Ishikawa (cell line): Measurements from ENCODE around the gene ELMO1.

ENCODE experiments used
- CEBPB ChIP-seq: IDR thresholded peaks from 2 replicates; pipeline ENCODE4 v1.6.1; 2012
- CREB1 ChIP-seq: IDR thresholded peaks from 2 replicates; pipeline ENCODE4 v1.6.1; 2012; ENCODE audit warnings: low read depth
- EGR1 ChIP-seq: IDR thresholded peaks from 2 replicates; pipeline ENCODE4 v1.6.1; 2012
- EP300 ChIP-seq: IDR thresholded peaks from 2 replicates; pipeline ENCODE4 v1.6.1; 2012; ENCODE audit warnings: borderline replicate concordance
- FOXM1 ChIP-seq: IDR thresholded peaks from 2 replicates; pipeline ENCODE4 v1.6.1; 2012; ENCODE audit warnings: low read depth, borderline replicate concordance
- MAX ChIP-seq: IDR thresholded peaks from 2 replicates; pipeline ENCODE4 v1.6.1; 2012
- NFIC ChIP-seq: IDR thresholded peaks from 2 replicates; pipeline ENCODE4 v1.6.1; 2012
- RAD21 ChIP-seq: IDR thresholded peaks from 2 replicates; pipeline ENCODE4 v1.6.1; 2012; ENCODE audit warnings: low read depth
- REST ChIP-seq: IDR thresholded peaks from 2 replicates; pipeline ENCODE4 v1.6.1; 2012; ENCODE audit warnings: low read depth, mild to moderate bottlenecking
- TAF1 ChIP-seq: IDR thresholded peaks from 2 replicates; pipeline ENCODE4 v1.6.1; 2012; ENCODE audit warnings: low read depth, mild to moderate bottlenecking
- TCF12 ChIP-seq: IDR thresholded peaks from 2 replicates; pipeline ENCODE4 v1.6.1; 2012; ENCODE audit warnings: low read depth
- TEAD4 ChIP-seq: IDR thresholded peaks from 2 replicates; pipeline ENCODE4 v1.6.1; 2012
- USF1 ChIP-seq: IDR thresholded peaks from 2 replicates; pipeline ENCODE4 v1.6.1; 2012
- YY1 ChIP-seq: IDR thresholded peaks from 2 replicates; pipeline ENCODE4 v1.6.1; 2012; ENCODE audit warnings: low read depth
- ZBTB7A ChIP-seq: IDR thresholded peaks from 2 replicates; pipeline ENCODE4 v1.6.1; 2012; ENCODE audit warnings: low read depth

Gene ELMO1

GRCh38 chr7:37342176-37342687 lies 106.4 kb downstream of the ELMO1 start:
- TF ChIP-seq NFIC (no peak), CREB1 (no peak), EP300 (no peak), USF1 (no peak), FOXM1 (no peak), RAD21 (no peak), ZBTB7A (no peak), CEBPB (no peak), REST (no peak), TEAD4 (no peak), MAX (no peak)

GRCh38 chr7:37341033-37341630 lies 107.5 kb downstream of the ELMO1 start:
- TF ChIP-seq CREB1: no peak
- TF ChIP-seq REST: no peak
- no peak for TF ChIP-seq YY1
- no peak for TF ChIP-seq TCF12
- no peak for TF ChIP-seq RAD21
- TF ChIP-seq TEAD4: no peak

- no peak for TF ChIP-seq YY1
- TF ChIP-seq CEBPB: no peak
- TF ChIP-seq TEAD4: no peak
- no peak for TF ChIP-seq EGR1
These were observed 109.7 kb downstream of the ELMO1 start for GRCh38 chr7:37338966-37339365.

GRCh38 chr7:37337522-37337921 lies 111.1 kb downstream of the ELMO1 start:
- TF ChIP-seq TEAD4: no peak
- no peak for TF ChIP-seq TAF1
- TF ChIP-seq EGR1: no peak
- no peak for TF ChIP-seq RAD21
- TF ChIP-seq FOXM1: no peak
- no peak for TF ChIP-seq YY1
- no peak for TF ChIP-seq REST
- no peak for TF ChIP-seq NFIC

GRCh38 chr7:37336259-37336658 lies 112.4 kb downstream of the ELMO1 start:
- TF ChIP-seq EGR1 (no peak), EP300 (no peak), USF1 (no peak), CEBPB (no peak), YY1 (no peak), TAF1 (no peak), CREB1 (no peak), FOXM1 (no peak), ZBTB7A (no peak), TEAD4 (no peak), RAD21 (no peak), NFIC (no peak), TCF12 (no peak), REST (no peak), MAX (no peak)
